NK-92 (cell line): ENCODE results near the gene CACNB4.

Experiments used
- DNase-seq: peaks from one replicate; lab custom pipeline; 2025; ENCODE audit not compliant: unreplicated experiment; lab: John Stamatoyannopoulos, UW

The CACNB4 gene

DNA sequence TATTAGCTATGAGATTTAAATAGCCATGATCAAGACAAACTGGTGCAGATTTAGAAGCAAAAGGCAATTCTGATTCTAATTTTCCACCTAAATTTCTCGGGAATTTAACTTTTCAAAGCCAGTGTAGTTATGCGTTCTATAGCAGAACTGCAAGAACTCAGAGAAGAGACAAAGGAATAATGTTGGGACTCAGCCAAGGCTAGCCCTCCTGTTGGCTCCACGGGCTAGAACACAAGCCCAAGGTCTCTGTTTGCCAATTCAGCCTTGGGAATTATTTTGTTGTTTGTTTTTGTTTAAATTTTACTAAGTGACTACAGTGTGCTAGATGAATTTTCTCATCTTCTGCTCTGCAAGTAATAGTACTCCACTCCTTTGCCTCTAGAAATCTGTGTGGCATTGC, 121.2 kb downstream of the CACNB4 start:
- DNase-seq: no peak

GRCh38 chr2:151976945-151977353, 121.9 kb downstream of the CACNB4 start:
- DNase-seq: no peak

- DNase-seq: no peak
These were observed 123.1 kb downstream of the CACNB4 start for GRCh38 chr2:151975460-151976414.

DNA sequence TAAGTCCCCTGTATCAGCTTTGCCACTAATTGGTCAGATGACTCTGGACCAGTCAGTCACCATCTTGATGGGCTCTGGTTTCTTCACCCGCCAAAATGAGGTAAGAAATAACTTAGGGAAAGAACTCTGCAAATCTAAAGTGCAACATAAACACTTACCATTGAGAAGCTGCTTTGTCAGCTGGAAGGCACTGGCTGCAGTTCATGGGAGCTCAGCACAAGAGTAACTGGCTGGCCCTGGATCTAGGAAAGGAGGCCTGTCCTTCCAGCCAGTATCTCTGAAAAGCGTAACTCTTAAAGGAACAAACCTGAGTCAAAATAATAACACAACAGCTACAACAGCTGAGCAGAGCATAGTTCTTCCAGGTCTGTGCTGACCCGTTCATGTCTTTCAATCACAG, 123.9 kb downstream of the CACNB4 start:
- no peak for DNase-seq

GRCh38 chr2:151973901-151974199, 125.0 kb downstream of the CACNB4 start:
- no peak for DNase-seq

GRCh38 chr2:151973013-151973900, 125.6 kb downstream of the CACNB4 start:
- no peak for DNase-seq

DNA sequence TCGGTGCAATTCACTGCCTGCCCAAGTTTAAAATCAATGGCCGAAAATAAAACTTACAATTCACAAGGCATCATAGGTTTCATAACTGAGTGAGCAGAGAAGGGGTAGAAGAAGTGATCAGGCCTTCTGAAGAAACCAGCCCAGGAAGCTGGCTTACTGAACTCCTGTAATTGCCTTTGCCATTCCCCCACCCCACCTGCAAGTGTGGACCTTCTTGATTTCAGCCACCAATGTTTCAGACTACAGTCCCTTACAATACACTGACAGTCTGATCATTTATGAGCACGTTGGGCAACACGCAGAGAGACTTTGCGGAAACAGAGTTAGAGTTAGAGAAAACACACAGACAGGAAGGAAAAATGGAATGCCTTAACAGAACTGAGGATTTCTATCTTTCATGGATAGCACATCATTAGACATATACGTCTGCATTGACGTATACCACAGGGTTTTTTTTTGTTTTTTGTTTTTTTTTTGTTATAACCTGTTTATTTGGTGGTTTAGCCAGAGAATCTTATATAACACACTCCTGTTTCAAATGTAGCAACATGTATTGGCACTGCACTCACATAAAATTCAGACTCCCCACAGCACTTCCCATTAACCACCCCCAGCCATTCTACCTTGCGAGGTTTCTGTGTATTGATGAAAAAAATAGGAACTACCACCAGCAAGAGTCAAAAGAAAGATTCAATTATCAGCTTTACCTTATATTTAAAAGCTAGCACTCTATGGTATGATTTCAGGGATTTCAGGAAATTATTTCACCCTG, 126.4 kb downstream of the CACNB4 start:
- DNase-seq: no peak

GRCh38 chr2:151971301-151972051, 127.4 kb downstream of the CACNB4 start:
- no peak for DNase-seq

- no peak for DNase-seq
These were observed 129.9 kb downstream of the CACNB4 start for GRCh38 chr2:151968770-151969470.

GRCh38 chr2:151967829-151968722, 130.8 kb downstream of the CACNB4 start:
- no peak for DNase-seq

GRCh38 chr2:151965884-151966283, 133.0 kb downstream of the CACNB4 start:
- no peak for DNase-seq

DNA sequence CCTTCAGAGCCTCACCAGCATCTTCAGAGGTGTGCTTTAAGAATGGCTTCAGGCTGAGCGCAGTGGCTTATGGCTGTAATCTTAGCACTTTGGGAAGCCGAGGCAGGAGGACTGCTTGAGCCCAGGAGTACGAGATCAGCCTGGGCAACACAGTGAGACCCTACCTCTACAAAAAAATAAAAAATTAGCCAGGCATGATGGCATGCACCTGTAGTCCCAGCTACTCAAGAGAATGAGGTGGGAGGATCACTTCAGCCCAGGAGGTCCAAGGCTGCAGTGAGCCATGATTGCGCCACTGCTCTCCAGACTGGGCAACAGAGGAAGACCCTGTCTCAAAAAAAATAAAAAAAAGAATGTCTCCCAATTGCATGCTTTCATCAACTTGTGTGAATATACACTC, 137.3 kb downstream of the CACNB4 start:
- no peak for DNase-seq

DNA sequence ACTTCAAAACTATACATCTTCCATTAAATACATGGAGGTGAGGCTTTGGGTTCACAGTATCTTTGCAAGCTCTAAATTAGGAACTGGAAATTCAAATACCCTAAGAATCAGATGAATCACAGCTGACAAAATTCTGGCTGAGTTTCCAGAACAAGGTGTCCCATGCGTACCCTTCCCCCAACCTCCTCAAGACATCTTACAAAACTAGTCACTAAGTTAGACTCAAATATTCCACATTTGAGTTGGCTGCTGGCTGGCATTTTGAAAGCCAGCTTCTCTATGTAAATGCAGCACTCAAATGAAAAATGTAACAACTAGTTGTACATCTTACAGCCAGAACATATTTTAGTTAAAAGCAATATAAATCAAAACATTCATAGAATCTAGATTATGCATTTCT, 139.6 kb downstream of the CACNB4 start:
- DNase-seq: no peak

DNA sequence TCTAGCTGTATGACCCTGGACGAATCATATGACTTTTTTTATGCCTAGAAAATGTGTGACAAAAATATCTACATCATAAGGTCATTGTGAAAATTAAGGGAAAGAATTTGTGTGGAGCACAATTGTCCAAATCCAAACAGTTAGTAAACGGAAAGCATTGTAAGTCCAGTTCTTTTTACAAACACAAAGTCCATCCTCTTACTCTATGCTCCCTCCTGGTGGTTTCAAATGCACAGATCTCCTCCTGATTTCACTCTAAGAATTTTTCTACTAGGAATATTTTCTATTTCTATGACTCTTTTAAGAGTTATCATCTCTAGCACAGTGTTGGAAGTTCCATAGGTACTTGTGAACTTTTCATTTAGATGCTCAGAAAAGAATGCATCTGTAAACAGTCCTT, 145.4 kb downstream of the CACNB4 start:
- DNase-seq: no peak

- DNase-seq: no peak
These were observed 146.0 kb downstream of the CACNB4 start for GRCh38 chr2:151952691-151953456.

GRCh38 chr2:151947813-151948165, 151.1 kb downstream of the CACNB4 start:
- DNase-seq: no peak

GRCh38 chr2:151946899-151947812, 151.7 kb downstream of the CACNB4 start:
- DNase-seq: no peak
